Measurements from ENCODE around the gene IL27RA.

DNA sequence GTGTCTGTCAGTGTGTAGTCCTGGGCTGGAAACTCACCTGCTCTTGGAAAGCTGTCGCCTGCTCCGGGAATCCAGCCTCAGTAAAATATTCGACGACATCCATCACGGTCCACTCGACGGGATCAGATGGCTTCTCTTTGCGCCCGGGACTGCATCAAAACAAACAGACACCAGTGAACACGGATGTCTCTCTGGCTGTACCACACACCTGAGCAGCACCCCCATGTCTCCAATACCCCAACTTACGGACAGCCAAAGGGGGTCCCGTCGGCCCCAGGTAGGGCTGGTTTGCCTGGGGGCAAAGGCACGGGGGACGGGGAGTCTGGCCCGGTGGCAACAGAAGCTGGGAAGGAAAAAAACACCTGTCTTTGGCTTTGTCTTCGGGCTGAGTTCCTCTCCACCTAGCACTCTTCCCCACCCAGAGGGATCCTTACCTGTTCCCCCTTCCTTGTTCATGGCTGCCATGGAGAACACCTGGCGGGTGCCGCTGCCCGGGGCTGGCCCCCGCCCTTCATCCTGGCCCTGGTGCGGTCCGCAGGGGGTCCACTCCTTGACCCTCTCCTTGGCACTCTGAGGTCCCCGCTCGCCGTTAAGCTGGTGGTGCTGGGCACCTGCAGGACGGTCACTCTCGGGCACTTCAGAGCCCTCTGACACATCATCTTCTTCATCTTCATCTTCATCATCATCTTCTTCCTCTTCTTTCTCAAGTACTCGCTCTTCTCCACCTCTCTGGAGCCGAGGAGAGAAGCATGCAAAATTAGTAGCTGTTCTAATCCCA is 57.3 kb downstream of the IL27RA start:
- TF ChIP-seq, protein P1, sequence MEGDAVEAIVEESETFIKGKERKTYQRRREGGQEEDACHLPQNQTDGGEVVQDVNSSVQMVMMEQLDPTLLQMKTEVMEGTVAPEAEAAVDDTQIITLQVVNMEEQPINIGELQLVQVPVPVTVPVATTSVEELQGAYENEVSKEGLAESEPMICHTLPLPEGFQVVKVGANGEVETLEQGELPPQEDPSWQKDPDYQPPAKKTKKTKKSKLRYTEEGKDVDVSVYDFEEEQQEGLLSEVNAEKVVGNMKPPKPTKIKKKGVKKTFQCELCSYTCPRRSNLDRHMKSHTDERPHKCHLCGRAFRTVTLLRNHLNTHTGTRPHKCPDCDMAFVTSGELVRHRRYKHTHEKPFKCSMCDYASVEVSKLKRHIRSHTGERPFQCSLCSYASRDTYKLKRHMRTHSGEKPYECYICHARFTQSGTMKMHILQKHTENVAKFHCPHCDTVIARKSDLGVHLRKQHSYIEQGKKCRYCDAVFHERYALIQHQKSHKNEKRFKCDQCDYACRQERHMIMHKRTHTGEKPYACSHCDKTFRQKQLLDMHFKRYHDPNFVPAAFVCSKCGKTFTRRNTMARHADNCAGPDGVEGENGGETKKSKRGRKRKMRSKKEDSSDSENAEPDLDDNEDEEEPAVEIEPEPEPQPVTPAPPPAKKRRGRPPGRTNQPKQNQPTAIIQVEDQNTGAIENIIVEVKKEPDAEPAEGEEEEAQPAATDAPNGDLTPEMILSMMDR (conservative IDR thresholded peaks at IDR 0.05; ENCODE audit: low read depth, low read length): no peak
- no peak for TF ChIP-seq FOS (IDR thresholded peaks at IDR 0.05; ENCODE audit: low read depth, low read length)
- no peak for TF ChIP-seq MXI1 (IDR thresholded peaks at IDR 0.05; ENCODE audit: borderline replicate concordance, low read depth, low read length)
- TF ChIP-seq RFX5 (IDR thresholded peaks at IDR 0.05; ENCODE audit: low read depth, low read length): no peak
- TF ChIP-seq RCOR1 (IDR thresholded peaks at IDR 0.05; ENCODE audit: insufficient replicate concordance, low read length): no peak
- TF ChIP-seq, protein P2, sequence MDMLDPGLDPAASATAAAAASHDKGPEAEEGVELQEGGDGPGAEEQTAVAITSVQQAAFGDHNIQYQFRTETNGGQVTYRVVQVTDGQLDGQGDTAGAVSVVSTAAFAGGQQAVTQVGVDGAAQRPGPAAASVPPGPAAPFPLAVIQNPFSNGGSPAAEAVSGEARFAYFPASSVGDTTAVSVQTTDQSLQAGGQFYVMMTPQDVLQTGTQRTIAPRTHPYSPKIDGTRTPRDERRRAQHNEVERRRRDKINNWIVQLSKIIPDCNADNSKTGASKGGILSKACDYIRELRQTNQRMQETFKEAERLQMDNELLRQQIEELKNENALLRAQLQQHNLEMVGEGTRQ (IDR thresholded peaks at IDR 0.05; ENCODE audit: low read depth, low read length): no peak
- TF ChIP-seq POLR2A (IDR thresholded peaks at IDR 0.05; ENCODE audit: low read depth, low read length): no peak
- TF ChIP-seq RAD21 (IDR thresholded peaks at IDR 0.05; ENCODE audit: low read length): no peak
- TF ChIP-seq SMC3 (IDR thresholded peaks at IDR 0.05; ENCODE audit: low read depth, low read length): no peak

Measured in IMR-90 (cell line).